K562 (cell line): ENCODE data around the gene KLHL6. TPM values are rescaled to one million over a fixed set of nuclear protein-coding genes. Genes with fewer than 3 reads are reported as not detected.
A peak's percentile ranks its signal among the peaks of the same experiment; 100 is the strongest.

Experiments used
- ATAC-seq: fragments of 200-7000 bp; cut with Tn5 transposase; 3 replicates; pipeline ENCODE4 v1.9.1; 2020; ENCODE audit warnings: moderate library complexity
- BruUV-seq: library from RNA; stranded (reverse); fragments of 400-500 nt; replicated peaks from 2 replicates; lab custom pipeline; 2021; lab: Mats Ljungman, UMichigan
- CTCF ChIA-PET: fragments of 300-600 bp; formaldehyde crosslinking; extraction: SDS; loops from one replicate; lab custom pipeline; 2021; ENCODE audit warnings: low intra/inter-chr PET ratio; lab: Yijun Ruan, JAX
- POLR2A ChIA-PET: fragments of 300-600, 350-650 bp; sonication (Branson Sonifier 250); formaldehyde crosslinking; extraction: SDS; loops from one replicate; lab custom pipeline; 2021; ENCODE audit warnings: antibody characterized with exemption, inconsistent platforms; lab: Yijun Ruan, JAX
- DNase-seq, 4 experiments: peaks; one replicate each; pipeline versions ENCODE4 v3.0.0 to v3.0.0-alpha.2; 2011 to 2018; ENCODE audit warnings: low spot score in 3 of 4, mixed read lengths in 3 of 4; ENCODE audit errors: extremely low read depth in 1 of 4
- FAIRE-seq: peaks from 2 replicates; lab custom pipeline; 2011; peaks lifted over from hg19 to GRCh38; lab: Jason Lieb, UNC
- H2AFZ ChIP-seq: 2 replicates; pipeline ENCODE4 v1.6.0; 2011; ENCODE audit warnings: low read depth, low read length, control low read depth, inconsistent platforms
- H3K27ac ChIP-seq: fragments of 200-600 bp; 3 replicates; pipeline ENCODE4 v1.8.0; 2011; ENCODE audit warnings: low read depth, mild to moderate bottlenecking, control low read depth, inconsistent platforms, low read length, moderate library complexity, mixed read lengths; ENCODE audit errors: extremely low read depth
- H3K27me3 ChIP-seq, 2 experiments: fragments of 300-600 bp in 1 of 2; 2 replicates in 1 of 2; 3 replicates in 1 of 2; pipeline versions ENCODE4 v1.6.0 to v1.8.0; 2011; ENCODE audit warnings: inconsistent platforms in 2 of 2, low read length in 2 of 2, mild to moderate bottlenecking in 1 of 2, mixed read lengths in 1 of 2, moderate library complexity in 1 of 2; ENCODE audit not compliant: control insufficient read depth in 2 of 2, insufficient read depth in 2 of 2
- H3K36me3 ChIP-seq: fragments of 300-600 bp; 3 replicates; pipeline ENCODE4 v1.8.0; 2011; ENCODE audit warnings: mild to moderate bottlenecking, low read length, inconsistent platforms; ENCODE audit not compliant: control insufficient read depth, insufficient read depth
- H3K4me1 ChIP-seq, 2 experiments: fragments of 200-600 bp in 1 of 2; replicated peaks in 1 of 2; 2 replicates in 1 of 2; 3 replicates in 1 of 2; pipeline versions ENCODE4 v1.5.1 to v1.8.0; 2011; ENCODE audit warnings: inconsistent platforms in 2 of 2, low read length in 2 of 2, mild to moderate bottlenecking in 1 of 2, mixed read lengths in 1 of 2, moderate library complexity in 1 of 2; ENCODE audit not compliant: control insufficient read depth in 2 of 2, insufficient read depth in 2 of 2
- H3K4me2 ChIP-seq: 2 replicates; pipeline ENCODE4 v1.6.1; 2011; ENCODE audit warnings: low read length, control low read depth, inconsistent platforms, mixed read lengths; ENCODE audit not compliant: insufficient read depth
- H3K4me3 ChIP-seq: fragments of 200-600 bp; sonication (generic), shearing (Covaris generic); 2 replicates; pipeline ENCODE4 v1.5.1; 2016; ENCODE audit warnings: control low read depth, inconsistent platforms
- H3K79me2 ChIP-seq: fragments of 200-600 bp; 3 replicates; pipeline ENCODE4 v1.8.0; 2011; ENCODE audit warnings: low read length, inconsistent platforms; ENCODE audit not compliant: control insufficient read depth, insufficient read depth
- H3K9ac ChIP-seq, 2 experiments: 2 replicates each; pipeline versions ENCODE4 v1.6.0 to v1.6.1; 2011; ENCODE audit warnings: low read depth in 2 of 2, low read length in 2 of 2, control low read depth in 1 of 2, inconsistent platforms in 1 of 2, mild to moderate bottlenecking in 1 of 2, mixed read lengths in 1 of 2; ENCODE audit not compliant: insufficient read depth in 1 of 2
- H3K9me1 ChIP-seq: one replicate; pipeline ENCODE4 v1.6.0; 2011; ENCODE audit warnings: inconsistent platforms, mild to moderate bottlenecking, low read length, moderate library complexity; ENCODE audit not compliant: control insufficient read depth, insufficient read depth
- H3K9me3 ChIP-seq: replicated peaks from 2 replicates; pipeline ENCODE4 v1.5.1; 2011; ENCODE audit warnings: low read depth, low read length, inconsistent platforms; ENCODE audit not compliant: control insufficient read depth, insufficient read depth
- H4K20me1 ChIP-seq: replicated peaks from 2 replicates; pipeline ENCODE4 v1.6.1; 2011; ENCODE audit warnings: low read length, inconsistent platforms, mixed read lengths; ENCODE audit not compliant: control insufficient read depth, insufficient read depth
- BHLHE40 ChIP-seq: IDR thresholded peaks from 2 replicates; pipeline ENCODE4 v1.6.1; 2011; ENCODE audit warnings: low read length, improper control_type of control experiment
- ZNF668 ChIP-seq: fragments of 250-450 bp; sonication (Bioruptor Pico); IDR thresholded peaks from 2 replicates; pipeline ENCODE4 v1.8.0; 2022; ENCODE audit warnings: mild to moderate bottlenecking, inconsistent platforms
- WGBS: fragments of 100-300 bp; shearing (Covaris generic); methylation state at CpG from one replicate; pipeline ENCODE4 v1.1.6; 2016; ENCODE audit warnings: low coverage, mixed read lengths; ENCODE audit not compliant: insufficient coverage; ENCODE audit errors: missing lambda C conversion rate; 5-methylcytosine and 5-hydroxymethylcytosine counted together
- in situ Hi-C: fragments of 300-500 bp; cut with MboI; formaldehyde crosslinking; loops from 4 replicates; pipeline ENCODE4 v1.15.0; 2018; ENCODE audit warnings: inconsistent platforms, mixed read lengths
- intact Hi-C: fragments of 100-400 bp; cut with micrococcal nuclease; formaldehyde crosslinking; loops from 2 replicates; pipeline ENCODE4 v1.14.2; 2022
- polyA plus RNA-seq, 8 experiments: library from polyadenylated mRNA; depleted of rRNA in 4 of 8; stranded (reverse) in 5 of 8; unstranded in 3 of 8; fragments of >200 nt; fragmentation: Nextera tagmentation in 2 of 8; fragmentation: Illumina TruSeq in 1 of 8; extraction: Ambion mirVana in 2 of 8; extraction: Trizol in 1 of 8; gene quantifications; 2 replicates each; pipeline versions ENCODE4 v1.2.1 to v1.2.3, GENCODE V29; 2011 to 2014; ENCODE audit warnings: inconsistent platforms in 1 of 8, missing spikeins in 1 of 8
- total RNA-seq, 7 experiments: library from RNA; depleted of rRNA in 6 of 7; stranded (reverse); fragments of >200 nt in 6 of 7; fragmentation: Illumina TruSeq in 2 of 7; extraction: Trizol in 2 of 7; gene quantifications; 2 replicates each; pipeline versions ENCODE4 v1.2.1 to v1.2.3, GENCODE V29; 2011 to 2021; ENCODE audit warnings: low replicate concordance in 1 of 7
- TF ChIP-seq, protein P1 (sequence below): fragments of 250-450 bp; sonication (Bioruptor Pico); IDR thresholded peaks from 2 replicates; pipeline ENCODE4 v1.8.0; 2022; ENCODE audit warnings: moderate library complexity, mild to moderate bottlenecking, inconsistent platforms

KLHL6 gene
- total and polyA plus RNA-seq, 9 of the 15 experiments (the other 6 are each of a cell fraction or from before 2014, with no cell fraction given): 0.18 to 2.1 (median 1.4) TPM

DNA sequence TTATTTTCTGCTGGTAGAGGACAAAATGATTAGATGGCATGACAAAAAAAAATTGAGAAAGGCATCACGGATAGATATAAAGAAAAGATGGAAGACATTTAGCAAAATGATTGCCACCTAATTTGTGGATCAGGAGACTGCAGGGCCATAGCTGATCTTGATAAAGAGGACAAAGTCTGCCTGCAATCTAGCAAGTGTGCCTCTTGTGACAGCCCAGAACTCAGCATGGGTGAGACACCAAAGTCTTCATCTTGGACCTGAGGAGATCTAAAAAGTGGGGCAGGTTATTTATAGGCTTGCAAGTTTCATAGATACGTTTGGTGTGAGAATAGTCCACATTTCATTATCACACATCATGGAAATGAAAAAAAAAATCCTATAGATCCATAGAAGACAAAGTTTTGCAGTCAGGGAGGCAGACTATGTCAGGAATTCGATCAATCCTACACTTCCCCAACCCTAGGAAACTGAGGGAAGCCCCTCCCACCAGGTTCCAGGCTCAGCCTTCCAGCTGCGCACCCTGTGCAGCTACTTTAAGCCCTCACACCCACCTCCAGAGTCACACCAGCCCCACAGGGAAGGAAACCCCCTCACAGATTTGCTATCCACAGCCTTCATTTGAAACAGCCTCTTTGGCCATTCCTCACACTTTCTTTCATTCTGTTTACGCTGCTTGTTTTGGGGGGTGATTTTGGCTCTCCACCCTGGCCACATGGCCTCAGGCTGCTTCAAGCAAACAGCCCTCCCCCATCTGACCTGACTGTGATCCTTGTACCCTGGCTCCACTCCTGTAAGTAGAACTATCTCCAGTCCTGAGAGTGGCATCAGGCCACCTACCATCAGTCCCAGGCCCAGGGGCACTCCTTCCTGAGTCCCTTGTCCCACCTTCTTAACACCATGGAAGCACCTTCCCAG, 28.1 kb upstream of the KLHL6 start:
- H3K9me1 ChIP-seq: no peaks in the 10 kb centered on the region
- no TSS peak for BruUV-seq
- TF ChIP-seq, protein P1, sequence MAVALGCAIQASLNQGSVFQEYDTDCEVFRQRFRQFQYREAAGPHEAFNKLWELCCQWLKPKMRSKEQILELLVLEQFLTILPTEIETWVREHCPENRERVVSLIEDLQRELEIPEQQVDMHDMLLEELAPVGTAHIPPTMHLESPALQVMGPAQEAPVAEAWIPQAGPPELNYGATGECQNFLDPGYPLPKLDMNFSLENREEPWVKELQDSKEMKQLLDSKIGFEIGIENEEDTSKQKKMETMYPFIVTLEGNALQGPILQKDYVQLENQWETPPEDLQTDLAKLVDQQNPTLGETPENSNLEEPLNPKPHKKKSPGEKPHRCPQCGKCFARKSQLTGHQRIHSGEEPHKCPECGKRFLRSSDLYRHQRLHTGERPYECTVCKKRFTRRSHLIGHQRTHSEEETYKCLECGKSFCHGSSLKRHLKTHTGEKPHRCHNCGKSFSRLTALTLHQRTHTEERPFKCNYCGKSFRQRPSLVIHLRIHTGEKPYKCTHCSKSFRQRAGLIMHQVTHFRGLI: no peak
- TF ChIP-seq BHLHE40 (peak; percentile 52; the same call in 1 of the 2 replicates), ZNF668 (no peak)
- no peaks in the 10 kb centered on the region for H3K79me2 ChIP-seq
- no peaks in the 10 kb centered on the region for H4K20me1 ChIP-seq
- WGBS: 38% methylated on average over 5 of the region's 5 CpGs
- in situ Hi-C loops: no loop called here
- H2AFZ ChIP-seq: no peak overlapping the region
- H3K4me2 ChIP-seq: no peak overlapping the region
- FAIRE-seq: no peak
- ChIA-PET CTCF (no interaction called here), POLR2A (interaction anchor here (0.9 kb wide), 1 partner anchor 67 kb away, joined by 3 read pairs; no protein-coding TSS in a partner anchor)
- no peak overlapping the region for H3K4me3 ChIP-seq
- H3K4me1 ChIP-seq: peaks cover 10 to 28% of the 10 kb centered on the region in 2 experiments; a peak in 4 of 5 replicates
- H3K9me3 ChIP-seq: no peaks in the 10 kb centered on the region
- 0 out of 4 replicates have a peak overlapping the region, but pooled peaks of 1 of the 2 experiments have one; percentile 22 for H3K9ac ChIP-seq
- DNase-seq: no peak
- peaks cover 11 to 15% of the 10 kb centered on the region in 2 experiments for H3K27me3 ChIP-seq
- no peaks in the 10 kb centered on the region for H3K36me3 ChIP-seq
- H3K27ac ChIP-seq: no peak overlapping the region
- ATAC-seq: 0 out of 3 replicates have a peak, but pooled peaks have one; percentile 27
- intact Hi-C loops: no loop called here
